Upper lobe of left lung (tissue), 6 donors: ENCODE measurements around the gene CLTC. TPM values are rescaled to one million over a fixed set of nuclear protein-coding genes. Genes with fewer than 3 reads are reported as not detected.
"Not testable (repeated sequence)": the region's sequence is repeated elsewhere in the genome, so short reads cannot be mapped to it uniquely, and the experiment has no call there.

Source experiments
- ATAC-seq, 2 donors: fragments of 200-7000 bp; cut with Tn5 transposase; one replicate each; pipeline ENCODE4 v1.9.1; 2022; ENCODE audit warnings: mild to moderate bottlenecking in 2 of 2, moderate library complexity in 2 of 2; ENCODE audit not compliant: low FRiP score in 2 of 2
- DNase-seq, 2 donors: peaks; one replicate each; pipeline ENCODE4 v3.0.0-alpha.2; 2019 to 2020
- H3K27ac ChIP-seq, 4 donors: fragments of 200-600 bp; sonication (generic); one replicate each; pipeline ENCODE4 v1.5.1; 2016 to 2019
- H3K27me3 ChIP-seq, 4 donors: fragments of 200-600 bp; sonication (generic); one replicate each; pipeline ENCODE4 v1.5.1; 2017 to 2019
- H3K36me3 ChIP-seq, 4 donors: fragments of 200-600 bp; sonication (generic); one replicate each; pipeline ENCODE4 v1.5.1; 2016 to 2019
- H3K4me1 ChIP-seq, 4 donors: fragments of 200-600 bp; sonication (generic); one replicate each; pipeline ENCODE4 v1.5.1; 2018 to 2019
- H3K4me3 ChIP-seq, 4 donors: fragments of 200-600 bp; sonication (generic); one replicate each; pipeline ENCODE4 v1.5.1; 2017 to 2019; ENCODE audit warnings: mild to moderate bottlenecking in 2 of 4, moderate library complexity in 1 of 4
- H3K9me3 ChIP-seq, 4 donors: fragments of 200-600 bp; sonication (generic); one replicate each; pipeline ENCODE4 v1.5.1; 2018 to 2019
- CTCF ChIP-seq, 6 experiments: fragments of 450-650 bp in 4 of 6; fragments of 200-600 bp in 2 of 6; sonication (generic) in 2 of 6; IDR thresholded peaks; one replicate each; pipeline ENCODE4 v1.5.1; 2016 to 2019; ENCODE audit warnings: antibody characterized with exemption in 6 of 6
- EP300 ChIP-seq, 4 donors: sonication (generic); formaldehyde crosslinking; IDR thresholded peaks; one replicate each; pipeline ENCODE4 v1.5.1; 2017; ENCODE audit warnings: antibody characterized with exemption in 4 of 4, control low read depth in 2 of 4
- POLR2A ChIP-seq, 4 donors: fragments of 450-650 bp; IDR thresholded peaks; one replicate each; pipeline ENCODE4 v1.5.1; 2016 to 2017; ENCODE audit warnings: antibody characterized with exemption in 4 of 4, mild to moderate bottlenecking in 2 of 4
- POLR2AphosphoS5 ChIP-seq, 2 donors: sonication (generic); formaldehyde crosslinking; IDR thresholded peaks; one replicate each; pipeline ENCODE4 v1.5.1; 2017; ENCODE audit warnings: antibody characterized with exemption in 2 of 2
- WGBS, 2 donors: methylation state at CpG; one replicate each; pipeline ENCODE4 v1.1.5; 2017 to 2018; 5-methylcytosine and 5-hydroxymethylcytosine counted together
- total RNA-seq, 6 donors: library from RNA; depleted of rRNA in 4 of 6; stranded (reverse); fragments of >200 nt in 4 of 6; gene quantifications; one replicate each; pipeline versions ENCODE4 v1.1.0 to v1.2.1, GENCODE V29; 2016 to 2021
- donor health status: DM: no; HTN: no; CAD: no; lungs with moderate emphysema.
- donor health status: DM: no; HTN: yes; CAD: no; lungs with severe emphysema.

The CLTC gene
- 100 to 1,000 TPM; 113 to 266 (median 192) TPM for total RNA-seq

DNA sequence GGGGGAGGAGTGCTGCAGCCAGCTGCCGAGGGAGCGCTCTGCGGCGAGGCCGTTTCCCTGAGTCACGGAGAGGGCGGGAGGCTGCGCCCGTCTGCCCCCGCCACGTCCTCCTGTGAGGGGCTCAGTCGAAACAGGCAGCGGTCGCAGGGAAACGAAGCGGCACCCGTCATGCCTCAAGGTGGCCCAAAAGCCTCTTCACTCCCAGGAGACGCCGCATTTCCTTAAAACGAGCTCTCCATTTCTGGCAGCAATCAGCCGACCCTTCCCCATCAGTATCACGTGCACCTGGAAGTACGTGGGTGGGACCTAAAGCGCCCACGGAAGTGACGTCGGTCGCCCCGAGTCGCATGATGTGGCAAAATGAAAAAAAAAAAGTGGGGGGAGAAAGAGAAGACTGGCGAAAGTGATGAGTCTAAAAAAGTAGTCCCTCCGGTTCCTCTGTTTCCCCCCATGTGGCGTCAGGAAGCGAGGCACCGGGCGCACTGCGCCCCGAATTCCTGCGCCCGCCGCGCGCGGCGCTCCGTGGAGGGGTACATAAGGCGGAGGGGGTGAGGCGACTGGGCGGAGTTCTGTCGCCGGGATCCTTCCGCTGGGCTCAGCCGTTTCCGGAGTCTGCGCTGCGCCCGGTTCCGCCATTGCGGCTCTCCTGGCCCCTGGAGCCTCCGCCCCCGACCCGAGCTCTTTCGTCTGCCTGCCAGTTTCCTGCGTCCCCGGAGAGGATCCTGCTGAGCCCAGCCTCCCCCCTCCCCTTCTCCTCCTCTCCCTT lies at the start of gene CLTC:
TSS of gene CLTC (plus strand) at position 598 of the 766 bp plus-strand sequence. CDS start 237 bp downstream, outside the sequence.
- TF ChIP-seq CTCF (IDR thresholded peaks at IDR 0.05) (peak in 2 of 6 experiments; percentile 17 to 18), POLR2A (IDR thresholded peaks at IDR 0.05) (peak; percentile 54 to 97 (median 82)), POLR2AphosphoS5 (IDR thresholded peaks at IDR 0.05) (peak; percentile 91 to 97), EP300 (IDR thresholded peaks at IDR 0.05) (peak in 3 of 4 donors; percentile 10 to 51 (median 45))
- Histone ChIP-seq H3K9me3 (no peaks in the 10 kb centered on the region), H3K27me3 (no peaks in the 10 kb centered on the region), H3K4me1 (peaks cover 38 to 48% (median 41%) of the 10 kb centered on the region in 4 donors), H3K27ac (peak within 1 kb of the TSS; percentile 96 to 100 (median 97)), H3K4me3 (peak within 1 kb of the TSS; percentile 48 to 84 (median 77)), H3K36me3 (no peaks in the 10 kb centered on the region)
- peak; percentile 95 to 96 for DNase-seq
- 0 to 1% methylated on average over 20 to 47 of the region's 65 CpGs for WGBS, 2 donors
- peak; percentile 97 for ATAC-seq

DNA sequence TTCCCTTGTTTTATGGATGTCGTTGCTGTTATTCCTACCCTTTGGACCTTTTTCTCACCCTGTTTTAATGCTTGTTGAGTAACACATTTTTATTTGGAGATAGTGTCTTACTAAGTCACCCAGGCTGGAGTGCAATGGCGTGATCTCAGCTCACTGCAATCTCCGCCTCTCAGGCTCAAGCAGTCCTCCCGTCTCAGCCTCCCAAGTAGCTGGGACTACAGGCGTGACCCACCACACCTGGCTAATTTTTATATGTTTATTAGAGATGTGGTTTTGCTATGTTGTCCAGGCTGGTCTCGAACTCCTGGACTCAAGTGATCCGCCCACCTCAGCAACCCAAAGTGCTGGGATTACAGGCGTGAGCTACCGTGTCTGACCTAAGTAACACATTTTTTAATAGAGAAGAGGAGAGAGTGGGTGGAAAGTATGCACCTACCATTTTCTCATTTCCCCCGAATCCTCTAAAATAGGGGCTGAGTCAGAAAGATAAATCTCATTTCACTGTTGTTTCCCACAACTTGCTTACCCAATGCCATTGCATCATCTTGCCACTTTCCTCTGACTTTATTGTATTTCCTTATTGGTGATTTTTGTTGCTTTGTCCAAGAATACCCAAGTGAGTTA lies 47.3 kb upstream of the CLTC start:
- H3K4me3 ChIP-seq, result no peak overlapping the region
- WGBS, 2 donors, result 88 to 95% methylated on average over 10 of the region's 10 CpGs
- peaks cover 0 to 35% (median 0%) of the 10 kb centered on the region in 4 donors for H3K36me3 ChIP-seq
- TF ChIP-seq POLR2AphosphoS5 (IDR thresholded peaks at IDR 0.05) (no peak), POLR2A (IDR thresholded peaks at IDR 0.05) (no peak)
- DNase-seq (no peak), ATAC-seq (no peak)
- no peaks in the 10 kb centered on the region for H3K27me3 ChIP-seq
- H3K9me3 ChIP-seq, result no peaks in the 10 kb centered on the region
- no peak overlapping the region for H3K27ac ChIP-seq
- H3K4me1 ChIP-seq, result no peaks in the 10 kb centered on the region

- not testable (repeated sequence) for DNase-seq, H3K4me1 ChIP-seq, H3K36me3 ChIP-seq, ATAC-seq, H3K4me3 ChIP-seq, H3K27ac ChIP-seq, H3K27me3 ChIP-seq, H3K9me3 ChIP-seq
- WGBS, 2 donors, result no CpG with 5 or more reads among the region's 1 CpG
These were observed 35.5 kb upstream of the CLTC start for GRCh38 chr17:59584168-59584567.

DNA sequence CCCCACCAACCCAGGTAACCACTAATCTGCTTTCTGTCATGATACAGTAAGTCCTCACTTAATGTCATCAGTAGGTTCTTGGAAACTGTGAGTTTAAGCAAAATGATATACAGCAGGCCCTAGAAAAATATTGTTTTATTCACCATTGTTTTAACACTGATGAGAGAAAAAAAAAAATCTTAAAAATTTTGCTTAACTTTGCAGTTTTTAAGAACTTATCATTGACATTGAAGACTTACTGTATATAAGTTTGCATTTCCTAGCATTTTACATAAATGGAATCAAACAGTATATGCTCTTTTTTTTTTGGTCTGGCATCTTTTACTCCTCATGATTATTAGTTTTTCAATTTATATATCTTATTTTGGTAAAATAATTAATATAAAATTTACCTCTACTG lies 19.5 kb upstream of the CLTC start:
- ATAC-seq, result no peak
- TF ChIP-seq POLR2A (IDR thresholded peaks at IDR 0.05), result no peak
- no peak for TF ChIP-seq CTCF (IDR thresholded peaks at IDR 0.05)
- TF ChIP-seq EP300 (IDR thresholded peaks at IDR 0.05), result no peak
- TF ChIP-seq POLR2AphosphoS5 (IDR thresholded peaks at IDR 0.05), result no peak
- H3K4me1 ChIP-seq, result no peaks in the 10 kb centered on the region
- H3K4me3 ChIP-seq, result no peak overlapping the region
- H3K36me3 ChIP-seq, result peaks cover 6 to 40% (median 12%) of the 10 kb centered on the region in 4 donors
- DNase-seq, result no peak
- H3K27ac ChIP-seq, result no peak overlapping the region
- no peaks in the 10 kb centered on the region for H3K27me3 ChIP-seq
- H3K9me3 ChIP-seq, result no peaks in the 10 kb centered on the region

DNA sequence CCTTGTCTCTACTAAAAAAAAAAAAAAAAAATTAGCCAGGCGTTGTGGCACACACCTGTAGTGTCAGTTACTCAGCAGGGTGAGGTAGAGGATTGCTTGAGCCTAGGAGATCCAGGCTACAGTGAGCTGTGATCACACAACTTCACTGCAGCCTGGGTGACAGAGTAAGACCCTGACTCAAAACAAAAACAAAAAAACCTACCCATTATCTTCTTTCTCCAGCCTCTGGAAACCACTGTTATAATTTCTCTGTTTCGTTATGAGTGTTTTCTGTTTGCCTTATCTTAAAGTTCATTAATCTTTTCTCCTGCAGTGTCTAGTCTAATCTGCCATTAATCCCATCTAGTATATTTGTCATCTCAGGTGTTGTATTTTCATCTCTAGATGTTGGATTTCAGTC lies 18.6 kb upstream of the CLTC start:
- TF ChIP-seq POLR2A (IDR thresholded peaks at IDR 0.05), result no peak
- no peak for TF ChIP-seq EP300 (IDR thresholded peaks at IDR 0.05)
- no peak for TF ChIP-seq POLR2AphosphoS5 (IDR thresholded peaks at IDR 0.05)
- TF ChIP-seq CTCF (IDR thresholded peaks at IDR 0.05), result no peak
- no peak for ATAC-seq
- no peak overlapping the region for H3K4me3 ChIP-seq
- H3K9me3 ChIP-seq, result no peaks in the 10 kb centered on the region
- DNase-seq, result no peak
- no peaks in the 10 kb centered on the region for H3K4me1 ChIP-seq
- no peak overlapping the region for H3K27ac ChIP-seq
- WGBS, 2 donors, result 93% methylated on average over 2 of the region's 2 CpGs
- H3K36me3 ChIP-seq, result peaks cover 12 to 50% (median 21%) of the 10 kb centered on the region in 4 donors
- H3K27me3 ChIP-seq, result no peaks in the 10 kb centered on the region
